GM23338 (cell line): ENCODE data around the gene CAMSAP3.

Experiments
- CREB1 ChIP-seq: fragments of 250-450 bp; sonication (Bioruptor Pico); IDR thresholded peaks from 2 replicates; pipeline ENCODE4 v1.5.0; 2020; ENCODE audit warnings: low read depth, mild to moderate bottlenecking, moderate library complexity
- CTCF ChIP-seq, 2 experiments: fragments of 200-600 bp in 1 of 2; sonication (generic) in 1 of 2; conservative IDR thresholded peaks; 2 replicates each; pipeline versions ENCODE4 v1.5.1 to v1.6.1; 2016 to 2017; ENCODE audit warnings: antibody characterized with exemption in 2 of 2, low read depth in 2 of 2, mild to moderate bottlenecking in 2 of 2, moderate library complexity in 1 of 2
- ETS1 ChIP-seq: IDR thresholded peaks from 2 replicates; pipeline ENCODE4 v1.6.1; 2016; ENCODE audit warnings: antibody characterized with exemption
- EZH2 ChIP-seq: fragments of 200-600 bp; sonication (generic); IDR thresholded peaks from one replicate; pipeline ENCODE4 v1.8.0; 2017; ENCODE audit warnings: antibody characterized with exemption, mild to moderate bottlenecking, low read depth; ENCODE audit not compliant: unreplicated experiment
- EZH2phosphoT487 ChIP-seq: fragments of 200-600 bp; sonication (generic); IDR thresholded peaks from one replicate; pipeline ENCODE4 v1.8.1; 2018; ENCODE audit warnings: antibody characterized with exemption; ENCODE audit not compliant: unreplicated experiment
- JUNB ChIP-seq: IDR thresholded peaks from one replicate; pipeline ENCODE4 v1.6.1; 2016; ENCODE audit warnings: antibody characterized with exemption; ENCODE audit not compliant: unreplicated experiment
- POLR2AphosphoS5 ChIP-seq: IDR thresholded peaks from 2 replicates; pipeline ENCODE4 v1.6.1; 2016; ENCODE audit warnings: antibody characterized with exemption, low read depth
- REST ChIP-seq: IDR thresholded peaks from one replicate; pipeline ENCODE4 v1.6.1; 2018; ENCODE audit warnings: antibody characterized with exemption; ENCODE audit not compliant: unreplicated experiment

GRCh38 chr19:7663706-7664105 is 68.0 kb downstream of the CAMSAP3 start:
- TF ChIP-seq CTCF (conservative IDR thresholded peaks at IDR 0.05; ENCODE audit: low read depth in 2 of 2) (no peak), EZH2 (no peak), ETS1 (no peak), REST (no peak), POLR2AphosphoS5 (no peak), CREB1 (CRISPR knock-in tag) (no peak), EZH2phosphoT487 (no peak), JUNB (no peak)
